Glutamatergic neuron (in vitro differentiated cells): ENCODE measurements around the gene HOXA10. TPM values are rescaled to one million over a fixed set of nuclear protein-coding genes. Genes with fewer than 3 reads are reported as not detected.

Experiments used
- DNase-seq: peaks from one replicate; pipeline ENCODE4 v3.0.0; 2022
- H3K27ac Mint-ChIP-seq: one replicate; pipeline ENCODE4 v1.8.0; 2020; ENCODE audit warnings: mild to moderate bottlenecking, mixed read lengths, inconsistent platforms; ENCODE audit not compliant: unreplicated experiment
- H3K27me3 Mint-ChIP-seq: one replicate; pipeline ENCODE4 v1.8.0; 2020; ENCODE audit warnings: mild to moderate bottlenecking, moderate library complexity, mixed read lengths, inconsistent platforms; ENCODE audit not compliant: unreplicated experiment
- H3K36me3 Mint-ChIP-seq: one replicate; pipeline ENCODE4 v1.8.0; 2020; ENCODE audit warnings: mild to moderate bottlenecking, mixed read lengths, inconsistent platforms; ENCODE audit not compliant: unreplicated experiment
- H3K4me1 Mint-ChIP-seq: one replicate; pipeline ENCODE4 v1.8.0; 2020; ENCODE audit warnings: mild to moderate bottlenecking, low read depth, mixed read lengths, inconsistent platforms; ENCODE audit not compliant: unreplicated experiment
- H3K4me3 Mint-ChIP-seq: one replicate; pipeline ENCODE4 v1.8.0; 2020; ENCODE audit warnings: mild to moderate bottlenecking, mixed read lengths, inconsistent platforms; ENCODE audit not compliant: unreplicated experiment
- H3K9me3 Mint-ChIP-seq: one replicate; pipeline ENCODE4 v1.8.0; 2020; ENCODE audit warnings: mild to moderate bottlenecking, moderate library complexity, mixed read lengths, inconsistent platforms; ENCODE audit not compliant: unreplicated experiment
- CTCF ChIP-seq: fragments of 200-600 bp; sonication (generic); IDR thresholded peaks from one replicate; pipeline ENCODE4 v1.5.0; 2021; ENCODE audit not compliant: partially characterized antibody, unreplicated experiment
- total RNA-seq: library from RNA; stranded (reverse); fragmentation: NEBNext Ultra II Directional; extraction: Animal tissue kit (Norgen Biotek cat#: 25700); gene quantifications from one replicate; pipeline ENCODE4 v1.2.1, GENCODE V29; 2021; ENCODE audit not compliant: unreplicated experiment

HOXA10 gene
- total RNA-seq, 1 donor from 2014 or later: not detected

DNA sequence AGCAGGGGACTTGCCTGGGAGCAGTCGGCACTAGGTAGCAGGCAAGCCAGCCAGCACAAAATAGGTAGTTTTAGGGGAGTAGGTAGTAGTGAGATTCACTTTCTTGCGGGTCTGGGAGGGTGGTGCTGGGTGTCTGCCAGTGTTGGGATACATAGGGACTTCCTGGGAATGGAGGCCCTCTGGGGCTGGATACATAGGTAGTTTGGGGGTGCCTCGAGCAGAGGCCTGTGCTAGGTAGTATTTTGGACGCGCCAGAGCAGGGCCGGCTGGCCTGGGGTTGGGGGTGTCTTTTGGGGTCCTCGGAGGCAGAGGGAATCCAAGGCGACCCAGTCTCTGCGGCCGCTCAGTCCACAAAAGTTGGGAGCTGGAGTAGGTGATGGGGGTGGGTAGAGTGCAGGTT lies 19.8 kb downstream of the HOXA10 start:
- H3K27me3 Mint-ChIP-seq: peaks cover 63% of the 10 kb centered on the region
- H3K9me3 Mint-ChIP-seq: peaks cover 18% of the 10 kb centered on the region
- H3K27ac Mint-ChIP-seq: no peak overlapping the region
- TF ChIP-seq CTCF: no peak
- no peak for DNase-seq
- H3K36me3 Mint-ChIP-seq: peaks cover 9% of the 10 kb centered on the region
- H3K4me1 Mint-ChIP-seq: peaks cover 2% of the 10 kb centered on the region
- no peak overlapping the region for H3K4me3 Mint-ChIP-seq

- no peak for DNase-seq
- Mint-ChIP-seq H3K4me3 (peak overlapping the region; percentile 23), H3K4me1 (peaks cover 2% of the 10 kb centered on the region), H3K9me3 (peaks cover 13% of the 10 kb centered on the region), H3K27me3 (peaks cover 64% of the 10 kb centered on the region), H3K36me3 (peaks cover 9% of the 10 kb centered on the region), H3K27ac (no peak overlapping the region)
- TF ChIP-seq CTCF: no peak
Observed at GRCh38 chr7:27153526-27153925, 20.6 kb downstream of the HOXA10 start.

- DNase-seq: no peak
- TF ChIP-seq CTCF: no peak
- Mint-ChIP-seq H3K27me3 (peaks cover 64% of the 10 kb centered on the region), H3K4me3 (peak overlapping the region; percentile 23), H3K27ac (no peak overlapping the region), H3K9me3 (peaks cover 11% of the 10 kb centered on the region), H3K4me1 (peaks cover 2% of the 10 kb centered on the region), H3K36me3 (peaks cover 4% of the 10 kb centered on the region)
Observed at GRCh38 chr7:27152816-27153442, 21.2 kb downstream of the HOXA10 start.

GRCh38 chr7:27151931-27152815 lies 21.9 kb downstream of the HOXA10 start, which contains the start of gene HOXA3:
Gene HOXA3, minus strand, starts transcription at chr7:27152583. Its CDS starts 41,943 bp downstream, at chr7:27110640.
- no peak for TF ChIP-seq CTCF
- H3K36me3 Mint-ChIP-seq: peaks cover 6% of the 10 kb centered on the region
- H3K4me3 Mint-ChIP-seq: peak within 1 kb of the TSS; percentile 77
- peaks cover 9% of the 10 kb centered on the region for H3K9me3 Mint-ChIP-seq
- peaks cover 2% of the 10 kb centered on the region for H3K4me1 Mint-ChIP-seq
- H3K27ac Mint-ChIP-seq: no peak within 1 kb of the TSS
- H3K27me3 Mint-ChIP-seq: peaks cover 59% of the 10 kb centered on the region
- no peak for DNase-seq

DNA sequence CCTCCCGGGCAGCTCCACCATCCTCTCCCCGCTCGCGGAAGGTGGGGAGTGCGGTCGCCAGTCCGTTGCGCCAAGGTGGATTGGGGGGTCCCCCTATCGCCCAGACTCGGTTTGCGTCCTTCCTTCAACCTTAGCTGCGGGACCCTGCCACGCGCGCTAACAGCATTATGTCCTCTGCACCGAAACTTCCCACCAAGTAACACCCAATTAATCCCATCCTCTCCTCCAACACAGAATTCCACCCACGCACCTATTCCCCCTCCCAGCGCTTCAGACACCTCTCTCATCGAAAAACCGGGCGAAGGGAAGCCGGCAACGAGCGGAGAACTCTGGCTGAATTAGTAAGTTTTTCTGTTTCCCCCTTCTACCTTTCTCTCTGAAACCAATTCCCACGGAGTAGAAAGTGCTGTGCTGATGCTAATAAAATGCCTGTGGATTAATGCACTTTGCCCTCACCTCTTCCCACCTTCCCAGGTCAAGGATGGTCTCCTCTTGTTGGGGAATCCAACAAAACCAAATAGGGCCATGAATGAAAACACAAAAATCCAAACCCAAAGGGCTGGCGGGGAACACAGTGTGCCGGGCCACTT lies 22.7 kb downstream of the HOXA10 start:
- TF ChIP-seq CTCF: no peak
- Mint-ChIP-seq H3K36me3 (peaks cover 12% of the 10 kb centered on the region), H3K9me3 (peaks cover 11% of the 10 kb centered on the region), H3K27me3 (peaks cover 60% of the 10 kb centered on the region), H3K4me3 (peak overlapping the region; percentile 77), H3K27ac (no peak overlapping the region), H3K4me1 (peaks cover 1% of the 10 kb centered on the region)
- DNase-seq: no peak
